ENCODE data around the gene SFT2D1. TPM values are rescaled to one million over a fixed set of nuclear protein-coding genes. Genes with fewer than 3 reads are reported as not detected.

Gene SFT2D1
- total and polyA plus RNA-seq, 9 of the 15 experiments (the other 6 are each of a cell fraction or from before 2014, with no cell fraction given) = 54.4 to 140 (median 74.6) TPM

DNA sequence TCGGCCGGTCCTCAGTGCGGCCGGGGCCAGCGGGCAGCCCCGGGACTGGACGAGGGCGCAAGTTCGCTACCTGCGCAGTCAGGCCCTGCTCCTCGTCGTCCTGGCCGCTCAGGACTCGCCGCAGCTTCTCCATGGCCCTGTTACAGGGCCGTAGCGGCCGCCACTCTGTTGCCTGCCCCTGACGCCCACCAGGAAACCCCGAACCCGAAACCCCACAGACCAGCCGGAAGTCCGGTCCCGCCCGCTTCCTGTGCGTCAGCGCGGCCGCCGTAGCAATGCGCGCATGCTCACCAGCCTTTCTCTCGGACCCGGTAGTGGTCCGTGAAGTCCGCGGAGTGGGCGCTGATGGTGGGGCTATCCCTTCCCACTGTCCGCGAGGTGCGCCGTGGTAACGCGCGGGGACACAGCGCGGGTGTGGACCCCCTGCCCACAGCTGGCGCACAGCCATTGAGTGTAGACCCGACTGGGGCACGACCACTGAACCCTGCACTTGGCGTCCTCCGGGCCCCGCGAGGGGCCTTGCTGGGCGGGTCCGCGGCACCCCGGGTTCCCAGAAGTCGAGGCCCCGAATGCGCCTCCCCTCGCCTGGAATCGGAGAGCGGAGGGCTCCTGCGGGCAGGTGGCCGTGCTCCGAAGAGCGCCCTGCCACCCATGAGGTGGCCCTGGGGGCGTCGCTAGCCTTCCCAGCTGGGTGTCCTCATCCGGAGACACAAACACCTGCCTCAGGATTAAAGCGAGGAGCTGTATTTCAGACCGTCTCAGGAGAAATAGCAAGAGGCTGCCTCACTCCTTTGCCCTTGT is at the start of gene SFT2D1 (continued):
- TF ChIP-seq, protein P1, sequence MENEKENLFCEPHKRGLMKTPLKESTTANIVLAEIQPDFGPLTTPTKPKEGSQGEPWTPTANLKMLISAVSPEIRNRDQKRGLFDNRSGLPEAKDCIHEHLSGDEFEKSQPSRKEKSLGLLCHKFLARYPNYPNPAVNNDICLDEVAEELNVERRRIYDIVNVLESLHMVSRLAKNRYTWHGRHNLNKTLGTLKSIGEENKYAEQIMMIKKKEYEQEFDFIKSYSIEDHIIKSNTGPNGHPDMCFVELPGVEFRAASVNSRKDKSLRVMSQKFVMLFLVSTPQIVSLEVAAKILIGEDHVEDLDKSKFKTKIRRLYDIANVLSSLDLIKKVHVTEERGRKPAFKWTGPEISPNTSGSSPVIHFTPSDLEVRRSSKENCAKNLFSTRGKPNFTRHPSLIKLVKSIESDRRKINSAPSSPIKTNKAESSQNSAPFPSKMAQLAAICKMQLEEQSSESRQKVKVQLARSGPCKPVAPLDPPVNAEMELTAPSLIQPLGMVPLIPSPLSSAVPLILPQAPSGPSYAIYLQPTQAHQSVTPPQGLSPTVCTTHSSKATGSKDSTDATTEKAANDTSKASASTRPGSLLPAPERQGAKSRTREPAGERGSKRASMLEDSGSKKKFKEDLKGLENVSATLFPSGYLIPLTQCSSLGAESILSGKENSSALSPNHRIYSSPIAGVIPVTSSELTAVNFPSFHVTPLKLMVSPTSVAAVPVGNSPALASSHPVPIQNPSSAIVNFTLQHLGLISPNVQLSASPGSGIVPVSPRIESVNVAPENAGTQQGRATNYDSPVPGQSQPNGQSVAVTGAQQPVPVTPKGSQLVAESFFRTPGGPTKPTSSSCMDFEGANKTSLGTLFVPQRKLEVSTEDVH (IDR thresholded peaks at IDR 0.05; ENCODE audit: low read depth, partially characterized antibody) = peak; percentile 72
- TF ChIP-seq, protein P2, sequence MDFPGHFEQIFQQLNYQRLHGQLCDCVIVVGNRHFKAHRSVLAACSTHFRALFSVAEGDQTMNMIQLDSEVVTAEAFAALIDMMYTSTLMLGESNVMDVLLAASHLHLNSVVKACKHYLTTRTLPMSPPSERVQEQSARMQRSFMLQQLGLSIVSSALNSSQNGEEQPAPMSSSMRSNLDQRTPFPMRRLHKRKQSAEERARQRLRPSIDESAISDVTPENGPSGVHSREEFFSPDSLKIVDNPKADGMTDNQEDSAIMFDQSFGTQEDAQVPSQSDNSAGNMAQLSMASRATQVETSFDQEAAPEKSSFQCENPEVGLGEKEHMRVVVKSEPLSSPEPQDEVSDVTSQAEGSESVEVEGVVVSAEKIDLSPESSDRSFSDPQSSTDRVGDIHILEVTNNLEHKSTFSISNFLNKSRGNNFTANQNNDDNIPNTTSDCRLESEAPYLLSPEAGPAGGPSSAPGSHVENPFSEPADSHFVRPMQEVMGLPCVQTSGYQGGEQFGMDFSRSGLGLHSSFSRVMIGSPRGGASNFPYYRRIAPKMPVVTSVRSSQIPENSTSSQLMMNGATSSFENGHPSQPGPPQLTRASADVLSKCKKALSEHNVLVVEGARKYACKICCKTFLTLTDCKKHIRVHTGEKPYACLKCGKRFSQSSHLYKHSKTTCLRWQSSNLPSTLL (IDR thresholded peaks at IDR 0.05) = no peak
- no peak for TF ChIP-seq ZNF830 (CRISPR knock-in tag; IDR thresholded peaks at IDR 0.05)
- no peak for TF ChIP-seq ZNF583 (CRISPR knock-in tag; IDR thresholded peaks at IDR 0.05)
- TF ChIP-seq, protein P3, sequence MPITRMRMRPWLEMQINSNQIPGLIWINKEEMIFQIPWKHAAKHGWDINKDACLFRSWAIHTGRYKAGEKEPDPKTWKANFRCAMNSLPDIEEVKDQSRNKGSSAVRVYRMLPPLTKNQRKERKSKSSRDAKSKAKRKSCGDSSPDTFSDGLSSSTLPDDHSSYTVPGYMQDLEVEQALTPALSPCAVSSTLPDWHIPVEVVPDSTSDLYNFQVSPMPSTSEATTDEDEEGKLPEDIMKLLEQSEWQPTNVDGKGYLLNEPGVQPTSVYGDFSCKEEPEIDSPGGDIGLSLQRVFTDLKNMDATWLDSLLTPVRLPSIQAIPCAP (CRISPR knock-in tag; IDR thresholded peaks at IDR 0.05; ENCODE audit: borderline replicate concordance) = peak; percentile 64; the same call in 1 of the 2 replicates
- TF ChIP-seq ZNF324 (CRISPR knock-in tag; IDR thresholded peaks at IDR 0.05) = no peak
- TF ChIP-seq, protein P4, sequence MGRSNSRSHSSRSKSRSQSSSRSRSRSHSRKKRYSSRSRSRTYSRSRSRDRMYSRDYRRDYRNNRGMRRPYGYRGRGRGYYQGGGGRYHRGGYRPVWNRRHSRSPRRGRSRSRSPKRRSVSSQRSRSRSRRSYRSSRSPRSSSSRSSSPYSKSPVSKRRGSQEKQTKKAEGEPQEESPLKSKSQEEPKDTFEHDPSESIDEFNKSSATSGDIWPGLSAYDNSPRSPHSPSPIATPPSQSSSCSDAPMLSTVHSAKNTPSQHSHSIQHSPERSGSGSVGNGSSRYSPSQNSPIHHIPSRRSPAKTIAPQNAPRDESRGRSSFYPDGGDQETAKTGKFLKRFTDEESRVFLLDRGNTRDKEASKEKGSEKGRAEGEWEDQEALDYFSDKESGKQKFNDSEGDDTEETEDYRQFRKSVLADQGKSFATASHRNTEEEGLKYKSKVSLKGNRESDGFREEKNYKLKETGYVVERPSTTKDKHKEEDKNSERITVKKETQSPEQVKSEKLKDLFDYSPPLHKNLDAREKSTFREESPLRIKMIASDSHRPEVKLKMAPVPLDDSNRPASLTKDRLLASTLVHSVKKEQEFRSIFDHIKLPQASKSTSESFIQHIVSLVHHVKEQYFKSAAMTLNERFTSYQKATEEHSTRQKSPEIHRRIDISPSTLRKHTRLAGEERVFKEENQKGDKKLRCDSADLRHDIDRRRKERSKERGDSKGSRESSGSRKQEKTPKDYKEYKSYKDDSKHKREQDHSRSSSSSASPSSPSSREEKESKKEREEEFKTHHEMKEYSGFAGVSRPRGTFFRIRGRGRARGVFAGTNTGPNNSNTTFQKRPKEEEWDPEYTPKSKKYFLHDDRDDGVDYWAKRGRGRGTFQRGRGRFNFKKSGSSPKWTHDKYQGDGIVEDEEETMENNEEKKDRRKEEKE (IDR thresholded peaks at IDR 0.05; ENCODE audit: borderline replicate concordance in 1 of 2, control insufficient read depth in 1 of 2, low read depth in 2 of 2, low read length in 1 of 2) = no peak
- TF ChIP-seq ZKSCAN3 (CRISPR knock-in tag; IDR thresholded peaks at IDR 0.05) = no peak
- TF ChIP-seq, protein P5, sequence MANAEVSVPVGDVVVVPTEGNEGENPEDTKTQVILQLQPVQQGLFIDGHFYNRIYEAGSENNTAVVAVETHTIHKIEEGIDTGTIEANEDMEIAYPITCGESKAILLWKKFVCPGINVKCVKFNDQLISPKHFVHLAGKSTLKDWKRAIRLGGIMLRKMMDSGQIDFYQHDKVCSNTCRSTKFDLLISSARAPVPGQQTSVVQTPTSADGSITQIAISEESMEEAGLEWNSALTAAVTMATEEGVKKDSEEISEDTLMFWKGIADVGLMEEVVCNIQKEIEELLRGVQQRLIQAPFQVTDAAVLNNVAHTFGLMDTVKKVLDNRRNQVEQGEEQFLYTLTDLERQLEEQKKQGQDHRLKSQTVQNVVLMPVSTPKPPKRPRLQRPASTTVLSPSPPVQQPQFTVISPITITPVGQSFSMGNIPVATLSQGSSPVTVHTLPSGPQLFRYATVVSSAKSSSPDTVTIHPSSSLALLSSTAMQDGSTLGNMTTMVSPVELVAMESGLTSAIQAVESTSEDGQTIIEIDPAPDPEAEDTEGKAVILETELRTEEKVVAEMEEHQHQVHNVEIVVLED (CRISPR knock-in tag; IDR thresholded peaks at IDR 0.05) = peak; percentile 64
- no peak for TF ChIP-seq ZBTB8A (IDR thresholded peaks at IDR 0.05; ENCODE audit: partially characterized antibody)
- TF ChIP-seq SNIP1 (IDR thresholded peaks at IDR 0.05; ENCODE audit: low read depth) = no peak
- TF ChIP-seq SETDB1 (IDR thresholded peaks at IDR 0.05; ENCODE audit: low read length) = no peak
- no peak; the same call in 1 of the 2 replicates for TF ChIP-seq NFIX (CRISPR knock-in tag; IDR thresholded peaks at IDR 0.05; ENCODE audit: low read depth)
- no peak for TF ChIP-seq CEBPG (CRISPR knock-in tag; IDR thresholded peaks at IDR 0.05)
- no peak for TF ChIP-seq CEBPG (tag; conservative IDR thresholded peaks at IDR 0.05 in 1 of 2, IDR thresholded peaks at IDR 0.05 in 1 of 2)
- TF ChIP-seq ZNF12 (CRISPR knock-in tag; IDR thresholded peaks at IDR 0.05) = 0 out of 2 replicates have a peak, but pooled peaks have one; percentile 33
- no peak for TF ChIP-seq HDAC6 (IDR thresholded peaks at IDR 0.05; ENCODE audit: low read depth, low read length)
